ENCODE measurements around the gene CLEC4E. TPM values are rescaled to one million over a fixed set of nuclear protein-coding genes. Genes with fewer than 3 reads are reported as not detected.
"Not testable (repeated sequence)": the region's sequence is repeated elsewhere in the genome, so short reads cannot be mapped to it uniquely, and the experiment has no call there.

The CLEC4E gene, protein sequence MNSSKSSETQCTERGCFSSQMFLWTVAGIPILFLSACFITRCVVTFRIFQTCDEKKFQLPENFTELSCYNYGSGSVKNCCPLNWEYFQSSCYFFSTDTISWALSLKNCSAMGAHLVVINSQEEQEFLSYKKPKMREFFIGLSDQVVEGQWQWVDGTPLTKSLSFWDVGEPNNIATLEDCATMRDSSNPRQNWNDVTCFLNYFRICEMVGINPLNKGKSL
- not detected for polyA plus RNA-seq (2013, experiment 1 of 2; ENCODE audit: insufficient read length)
- not detected for polyA plus RNA-seq (2013, experiment 2 of 2; ENCODE audit: insufficient read length)

DNA sequence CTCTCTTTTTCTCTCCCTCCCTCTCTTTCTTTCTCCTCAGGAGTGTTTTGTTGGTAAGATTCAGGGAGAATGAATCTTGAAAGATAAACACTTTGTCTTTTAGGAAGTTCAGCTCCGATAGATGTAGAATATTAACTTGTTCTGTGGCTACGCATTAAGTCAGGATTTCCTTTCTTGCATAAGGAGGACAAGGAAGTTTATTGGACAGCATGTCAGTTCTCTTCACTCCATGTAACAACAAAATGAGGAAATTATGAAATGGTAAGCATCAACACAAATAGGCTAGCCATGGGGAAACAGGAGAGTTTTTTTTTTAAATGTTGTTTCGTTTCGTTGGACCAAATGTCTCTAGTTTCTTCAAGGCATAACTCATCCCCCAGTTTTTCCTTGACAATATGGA is at the start of gene CLEC4E:
Gene CLEC4E, minus strand, starts transcription at position 75 of the 400 bp plus-strand sequence. CDS start 108 bp downstream, outside the sequence.
- DNase-seq, result not testable (repeated sequence)

DNA sequence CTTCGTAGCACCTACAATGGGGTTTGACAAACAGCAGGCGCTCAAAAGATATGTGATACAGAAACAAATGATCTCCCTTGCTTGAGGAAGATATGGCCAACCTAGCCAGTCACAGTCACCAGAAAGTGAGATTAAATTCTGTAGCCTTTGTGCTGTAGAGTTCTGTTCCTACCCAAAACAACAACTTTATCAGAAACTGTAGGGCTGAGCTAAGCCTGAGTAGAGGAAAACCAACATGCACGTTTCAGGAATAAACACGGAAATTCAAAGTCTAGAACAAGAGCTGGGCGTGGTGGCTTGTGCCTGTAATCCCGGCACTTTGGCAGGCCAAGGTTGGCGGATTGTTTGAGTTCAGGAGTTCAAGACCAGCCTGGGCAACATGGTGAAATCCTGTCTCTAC is 49.0 kb upstream of the CLEC4E start:
- no peak for DNase-seq

DNA sequence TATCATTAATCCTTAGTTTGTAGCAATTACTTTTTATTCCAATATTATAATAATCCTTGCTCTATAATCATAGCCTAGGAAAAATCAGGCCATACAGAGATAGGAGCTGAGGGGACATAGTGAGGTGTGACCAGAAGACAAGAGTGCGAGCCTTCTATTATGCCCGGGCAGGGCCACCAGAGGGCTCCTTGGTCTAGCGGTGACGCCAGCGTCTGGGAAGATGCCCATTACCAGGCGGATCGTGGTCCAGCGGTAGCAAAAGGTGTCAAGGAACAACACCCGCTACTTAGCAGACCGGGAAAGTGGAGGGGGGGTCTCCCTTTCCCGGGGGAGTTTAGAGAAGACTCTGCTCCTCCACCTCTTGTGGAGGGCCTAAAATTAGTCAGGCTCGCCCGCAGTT is 43.8 kb upstream of the CLEC4E start:
- DNase-seq, result not testable (repeated sequence)

DNA sequence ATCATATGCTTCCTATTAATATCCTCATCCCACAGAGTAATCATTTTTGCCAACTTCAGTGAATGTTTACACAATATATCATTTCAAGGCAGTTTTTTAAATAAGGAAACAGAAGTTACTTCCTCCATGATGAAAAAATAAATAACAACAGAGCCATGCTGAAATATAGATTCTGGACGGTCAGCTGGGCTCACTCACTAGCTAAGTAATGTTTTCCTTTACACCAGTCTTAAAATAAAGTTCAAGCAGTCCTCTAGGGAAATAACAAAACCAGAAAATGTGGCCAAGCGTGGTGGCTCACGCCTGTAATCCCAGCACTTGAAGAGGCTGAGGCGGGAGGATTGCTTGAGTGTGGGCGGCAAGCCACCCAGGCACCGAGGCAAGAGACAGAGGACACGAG is 43.3 kb upstream of the CLEC4E start:
- no peak for DNase-seq

DNA sequence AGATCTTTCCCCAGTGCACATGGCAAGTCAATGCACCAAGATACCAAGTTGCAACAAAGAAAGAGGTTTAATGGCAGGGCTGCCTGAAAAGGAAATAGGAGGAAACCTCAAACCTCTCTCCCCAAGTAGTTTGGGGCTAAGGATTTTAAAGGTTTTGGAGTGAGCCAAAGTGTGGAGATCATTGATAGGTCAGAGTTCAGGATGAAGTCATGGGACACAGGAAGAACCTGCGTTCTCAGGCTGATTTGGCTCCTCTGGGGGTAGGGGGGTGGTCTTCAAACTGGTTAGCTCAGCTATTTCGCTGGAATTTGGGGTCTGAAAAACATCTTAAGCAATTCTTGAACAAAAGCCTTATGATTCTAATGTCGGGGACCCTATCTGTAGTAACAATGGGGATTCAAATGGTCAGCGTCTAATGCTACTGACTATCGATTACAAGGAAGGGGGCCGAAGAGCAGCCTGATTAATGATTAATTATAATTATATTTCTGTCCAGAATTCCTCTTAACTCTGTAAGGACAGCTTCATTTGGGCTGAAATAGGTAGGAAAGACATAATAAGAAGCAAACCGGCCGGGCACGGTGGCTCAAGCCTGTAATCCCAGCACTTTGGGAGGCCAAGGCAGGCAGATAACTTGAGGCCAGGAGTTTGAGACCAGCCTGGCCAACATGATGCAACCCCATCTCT is 40.5 kb upstream of the CLEC4E start:
- DNase-seq, result no peak

DNA sequence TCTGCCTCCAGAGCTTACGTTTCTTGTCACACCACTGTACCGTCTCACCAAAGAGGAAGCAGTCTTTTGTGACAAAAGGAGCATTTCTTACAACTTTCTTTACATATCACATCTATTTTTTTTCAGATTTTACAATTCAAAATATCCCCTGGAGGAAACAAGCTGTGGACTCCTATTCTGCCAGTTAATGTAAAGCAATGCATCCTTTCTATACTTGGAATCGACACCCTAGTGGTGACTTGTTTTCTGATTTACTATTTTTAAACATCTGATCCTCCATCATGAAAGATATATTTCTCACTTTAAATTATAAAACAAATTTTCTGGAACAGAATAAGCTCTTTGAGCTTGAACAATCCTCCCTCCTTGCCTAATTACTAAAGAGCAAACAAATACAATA is 37.2 kb upstream of the CLEC4E start:
- DNase-seq, result no peak

DNA sequence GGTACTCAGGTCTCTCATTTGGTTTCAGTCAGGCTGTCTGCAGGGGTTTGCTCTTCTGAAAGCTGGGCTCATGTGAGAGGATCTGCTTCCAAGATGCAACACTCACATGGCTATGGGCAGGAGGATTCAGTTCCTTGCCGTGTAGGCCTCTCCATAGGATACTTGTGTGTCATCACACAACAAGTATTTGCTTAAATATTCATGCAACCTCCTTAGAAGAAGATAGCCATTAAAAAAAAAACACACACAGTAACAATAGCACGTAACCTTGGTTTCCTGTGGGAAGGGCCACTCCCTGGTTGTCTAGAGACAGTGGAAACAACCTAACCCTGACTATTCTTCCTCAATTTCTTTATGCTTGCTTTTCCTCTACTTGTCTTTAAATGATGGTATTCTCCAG is 31.8 kb upstream of the CLEC4E start:
- DNase-seq, result no peak

DNA sequence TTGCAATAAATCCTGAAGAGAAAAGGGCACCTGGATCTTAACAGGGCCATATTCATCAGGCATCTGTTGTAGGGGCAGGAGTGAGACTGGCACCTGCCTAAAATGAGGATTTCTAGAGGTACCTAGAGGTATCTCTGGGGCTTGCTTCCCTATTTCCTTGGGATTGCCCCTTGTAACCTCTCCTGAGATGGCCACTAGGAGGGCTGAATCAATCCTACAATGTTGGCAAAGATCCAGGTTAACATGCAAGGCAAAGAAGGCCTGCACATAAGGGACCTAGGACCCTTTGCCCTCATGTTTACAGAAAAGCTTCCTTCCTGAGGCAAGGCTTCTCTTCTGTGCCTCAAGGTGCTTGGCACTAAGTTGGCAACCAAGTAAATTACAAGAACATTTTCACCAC is 25.8 kb upstream of the CLEC4E start:
- no peak for DNase-seq

DNA sequence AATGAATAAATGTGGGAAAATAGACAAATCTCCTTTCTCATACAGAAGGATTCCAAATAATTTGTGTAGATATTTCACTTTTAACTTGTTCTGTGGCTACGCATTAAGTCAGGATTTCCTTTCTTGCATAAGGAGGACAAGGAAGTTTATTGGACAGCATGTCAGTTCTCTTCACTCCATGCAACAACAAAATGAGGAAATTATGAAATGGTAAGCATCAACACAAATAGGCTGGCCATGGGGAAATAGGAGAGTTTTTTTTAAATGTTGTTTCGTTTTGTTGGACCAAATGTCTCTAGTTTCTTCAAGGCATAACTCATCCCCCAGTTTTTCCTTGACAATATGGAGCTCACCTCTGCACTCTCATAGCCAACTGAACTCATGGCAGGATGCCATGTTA is 25.3 kb upstream of the CLEC4E start:
- not testable (repeated sequence) for DNase-seq

DNA sequence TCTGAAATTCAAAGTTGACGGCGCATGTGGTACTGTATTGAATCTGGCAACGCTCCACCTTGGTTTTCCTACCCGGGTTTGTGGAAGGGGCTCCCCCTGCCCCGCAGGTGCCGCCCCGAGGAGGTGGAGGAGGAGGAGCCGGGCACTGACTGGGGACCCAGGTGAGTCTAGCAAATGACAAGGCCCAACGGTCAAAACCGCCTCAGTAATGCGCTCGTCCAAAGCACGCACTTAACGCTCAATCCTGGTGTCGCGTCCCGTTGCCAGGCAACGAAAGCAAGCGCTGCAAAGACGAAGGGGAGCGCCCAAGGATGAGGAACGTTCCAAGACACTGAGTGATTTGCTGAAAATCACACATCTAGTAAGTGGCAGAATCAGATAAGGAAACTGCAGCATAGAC is 24.0 kb upstream of the CLEC4E start:
- DNase-seq, result no peak

DNA sequence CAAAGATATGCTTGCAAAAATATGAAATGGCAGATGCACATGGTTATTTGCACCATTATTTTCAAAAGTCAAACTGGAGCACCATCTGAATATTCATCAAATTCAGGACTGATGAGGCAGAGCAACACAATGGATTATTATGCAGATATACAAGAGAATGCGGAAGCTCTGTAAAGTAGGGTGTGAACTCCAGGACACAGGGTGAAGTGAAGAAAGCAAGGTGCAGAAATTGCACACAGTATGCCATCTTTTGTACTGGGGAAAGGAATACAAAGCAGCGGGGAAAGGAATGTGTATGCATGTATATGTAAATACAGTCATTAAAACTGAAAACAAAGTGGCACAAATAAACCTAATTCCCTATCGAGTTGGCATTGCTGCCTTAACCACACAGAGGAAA is 22.7 kb upstream of the CLEC4E start:
- no peak for DNase-seq

DNA sequence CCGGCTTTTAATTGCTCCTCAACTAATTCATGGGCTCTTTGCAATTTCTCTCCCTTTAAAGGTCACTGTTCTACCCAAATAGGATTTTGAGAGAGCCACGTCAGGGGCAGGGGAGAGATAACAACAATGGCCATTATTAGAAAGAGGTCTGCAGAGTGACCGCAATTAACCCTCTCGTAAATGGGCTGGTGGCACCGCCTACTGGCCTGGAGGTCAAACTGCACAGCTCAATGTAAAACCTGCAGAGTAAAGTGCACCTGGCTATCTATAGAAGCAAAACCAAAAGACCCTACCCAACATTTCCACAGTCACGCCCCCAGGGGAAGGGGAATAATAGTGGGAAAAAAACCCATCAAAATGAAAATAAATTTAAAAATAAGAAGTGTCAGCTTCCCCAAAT is 21.6 kb upstream of the CLEC4E start:
- DNase-seq, result no peak

DNA sequence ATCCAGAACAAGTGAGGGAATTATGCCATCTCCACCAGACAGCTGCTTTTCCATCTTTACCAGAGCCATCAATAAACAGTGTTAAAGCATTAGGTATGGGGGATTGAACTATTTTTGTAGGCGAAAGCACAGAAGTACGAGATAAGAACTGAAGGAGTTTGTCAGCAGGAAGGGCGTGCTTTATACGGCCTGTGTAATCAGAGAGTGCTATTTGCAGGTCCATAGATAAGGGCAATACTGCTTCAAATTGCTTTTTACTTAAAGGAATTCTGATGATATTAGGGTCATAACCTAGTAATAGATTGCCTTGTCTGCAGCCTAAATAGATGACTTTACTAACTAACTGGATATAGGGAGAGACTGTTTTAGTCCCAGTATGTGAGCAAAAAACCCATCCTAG is 20.3 kb upstream of the CLEC4E start:
- no peak for DNase-seq

DNA sequence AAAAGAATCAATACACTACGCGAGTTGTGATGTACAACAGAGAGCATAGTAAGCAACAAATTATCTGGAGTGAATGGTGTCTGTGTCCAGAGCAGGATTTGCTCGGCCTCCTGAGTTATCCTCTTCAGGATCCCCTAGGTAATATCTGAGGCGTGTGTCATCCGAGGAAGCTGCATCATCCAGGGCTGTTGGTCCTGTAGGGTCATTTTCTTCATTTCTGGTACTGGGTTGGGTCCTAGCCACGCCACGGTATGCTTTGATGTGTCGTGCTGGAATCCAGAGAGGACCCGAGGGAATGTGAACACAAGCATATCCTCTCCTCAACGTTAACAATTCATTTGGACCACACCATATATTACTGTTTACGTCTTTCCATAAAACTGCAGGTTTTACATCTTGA is 19.0 kb upstream of the CLEC4E start:
- DNase-seq, result peak; percentile 34

DNA sequence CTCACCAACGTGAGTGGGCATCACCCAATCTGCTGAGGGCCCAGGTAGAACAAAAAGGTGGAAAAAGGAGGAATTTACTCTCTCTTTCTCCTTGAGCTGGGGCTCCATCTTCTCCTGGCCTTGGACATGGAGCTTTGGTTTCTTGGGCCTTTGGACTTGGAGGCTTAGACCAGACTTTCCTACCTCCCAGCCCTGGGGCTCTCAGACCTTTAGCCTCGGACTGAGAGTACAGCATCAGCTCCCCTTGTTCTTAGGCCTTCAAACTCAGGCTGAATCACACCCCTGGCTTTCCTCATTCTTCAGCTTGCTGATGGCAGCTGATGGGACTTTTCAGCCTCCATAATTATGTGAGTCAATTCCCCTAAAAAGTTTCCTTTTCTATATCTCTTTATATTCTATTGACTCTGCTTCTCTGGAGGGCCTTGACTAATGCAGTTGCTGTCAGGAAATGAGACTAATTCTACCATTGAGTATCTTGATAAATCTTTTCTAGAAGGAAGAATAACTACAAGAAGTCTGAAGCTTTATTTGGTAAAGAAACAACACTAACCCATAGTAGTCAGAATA is 15.9 kb upstream of the CLEC4E start:
- DNase-seq, result no peak

DNA sequence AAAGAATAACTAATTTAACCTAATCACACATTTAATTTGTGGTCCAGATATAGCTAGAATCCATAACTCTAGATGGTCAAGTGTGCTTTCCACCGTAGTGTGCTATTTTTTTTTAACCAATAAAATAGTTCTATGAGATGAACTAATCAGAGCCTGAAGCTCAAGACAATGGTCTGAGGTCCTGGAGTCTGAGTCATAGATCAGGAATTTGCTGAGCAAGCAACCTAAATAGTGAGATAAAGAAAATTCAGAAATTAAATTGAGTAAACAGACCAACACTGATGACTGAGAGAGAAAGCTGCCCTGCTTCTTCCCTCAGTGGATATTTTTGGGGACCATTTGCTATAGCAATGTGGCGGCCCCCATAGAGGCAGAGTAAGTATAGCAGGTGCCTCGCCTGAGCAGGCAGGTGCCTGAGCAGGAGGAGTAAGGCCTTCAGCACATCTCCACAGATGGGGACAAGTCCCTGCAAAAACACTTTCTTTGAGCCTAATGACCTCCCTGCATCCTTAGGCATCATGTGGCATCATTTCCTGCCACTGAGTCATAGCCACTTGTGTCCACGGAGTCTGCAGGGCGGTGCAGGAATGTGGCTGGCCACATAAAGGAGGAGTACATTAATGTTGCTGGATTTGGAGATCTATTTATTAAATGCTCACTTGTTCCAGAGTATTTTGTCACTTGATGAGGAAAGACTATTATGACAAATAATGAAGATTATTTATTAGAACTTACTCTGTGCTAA is 13.9 kb upstream of the CLEC4E start:
- DNase-seq, result peak; percentile 26

DNA sequence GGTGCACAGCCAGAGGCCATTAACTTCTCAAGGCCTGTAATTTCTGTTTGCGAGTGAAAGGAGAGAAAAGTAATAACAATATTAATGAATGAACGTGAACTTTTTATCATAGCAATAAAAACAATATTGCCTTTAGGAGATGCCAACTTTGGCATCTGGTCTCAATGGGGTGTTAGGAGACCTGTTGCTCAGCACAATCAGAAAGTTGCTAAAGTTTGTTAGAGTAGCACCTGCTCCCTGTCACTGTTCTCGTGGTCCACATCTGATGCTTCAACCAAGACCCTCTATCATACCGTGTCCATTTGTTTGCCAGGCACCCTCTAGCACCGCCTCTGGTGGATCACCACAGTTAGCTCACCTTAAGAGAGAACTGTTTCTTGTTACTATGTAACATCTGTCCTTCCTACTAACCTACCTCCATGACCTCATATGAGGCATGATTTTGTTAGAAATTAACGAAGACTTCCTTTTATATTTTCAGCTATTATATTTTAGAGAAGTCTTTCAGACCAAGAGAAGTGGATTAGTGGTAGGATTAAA is 12.5 kb upstream of the CLEC4E start:
- DNase-seq, result no peak

DNA sequence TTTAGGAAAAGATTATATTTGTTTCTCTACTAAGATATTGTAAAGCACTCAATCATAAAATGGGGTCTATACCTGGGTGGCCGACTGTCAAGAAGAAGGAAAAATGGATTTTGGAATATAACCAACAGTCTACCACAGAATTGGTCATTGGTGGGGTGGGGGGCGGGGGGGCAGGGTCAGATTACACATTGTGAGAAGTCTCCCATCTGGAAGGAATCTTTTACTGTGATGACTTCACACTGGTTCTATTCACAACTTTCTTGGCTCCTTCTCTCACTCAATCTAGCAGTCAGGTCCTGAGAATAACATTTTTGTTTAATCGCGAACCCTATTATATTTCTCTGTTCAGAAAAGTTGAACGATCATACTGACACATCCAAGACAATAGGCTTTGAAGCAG is 8.7 kb upstream of the CLEC4E start:
- DNase-seq, result peak; percentile 47

DNA sequence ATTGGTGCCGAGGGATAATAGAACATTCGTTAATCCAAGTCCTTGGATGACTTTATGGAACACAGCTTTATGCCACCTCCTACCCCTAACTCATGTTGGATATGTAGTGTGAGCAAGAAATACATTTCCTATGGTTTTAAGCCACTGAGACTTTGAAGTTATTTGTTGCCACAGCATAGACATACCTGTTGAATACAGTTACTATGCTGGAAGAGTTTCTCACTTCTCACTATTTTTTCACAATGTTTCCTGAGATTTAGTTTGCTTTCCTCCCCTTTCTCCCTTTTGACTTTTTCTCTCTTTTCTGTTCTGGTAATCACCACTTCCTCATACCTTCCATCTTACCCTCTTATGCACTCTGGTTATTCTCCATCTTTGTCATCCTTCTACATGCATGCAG is 7.5 kb upstream of the CLEC4E start:
- no peak for DNase-seq

DNA sequence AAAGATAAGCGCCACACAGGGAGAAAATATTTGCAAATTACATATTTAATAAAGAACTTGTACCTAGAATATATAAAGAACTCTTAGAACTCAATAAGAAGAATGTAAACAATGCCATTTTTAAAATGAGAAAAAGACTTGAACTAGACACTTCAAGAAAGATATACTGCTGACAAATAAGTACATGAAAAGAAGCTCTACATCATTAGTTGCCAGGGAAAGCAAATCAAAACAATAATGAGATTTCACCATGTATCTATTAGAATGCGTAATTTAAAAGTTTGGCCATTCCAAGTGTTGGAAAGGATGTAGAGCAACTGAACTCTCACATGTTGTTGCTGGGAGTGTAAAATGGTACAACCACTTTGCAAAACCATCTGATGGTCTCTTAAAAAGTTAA is 6.9 kb upstream of the CLEC4E start:
- no peak for DNase-seq

DNA sequence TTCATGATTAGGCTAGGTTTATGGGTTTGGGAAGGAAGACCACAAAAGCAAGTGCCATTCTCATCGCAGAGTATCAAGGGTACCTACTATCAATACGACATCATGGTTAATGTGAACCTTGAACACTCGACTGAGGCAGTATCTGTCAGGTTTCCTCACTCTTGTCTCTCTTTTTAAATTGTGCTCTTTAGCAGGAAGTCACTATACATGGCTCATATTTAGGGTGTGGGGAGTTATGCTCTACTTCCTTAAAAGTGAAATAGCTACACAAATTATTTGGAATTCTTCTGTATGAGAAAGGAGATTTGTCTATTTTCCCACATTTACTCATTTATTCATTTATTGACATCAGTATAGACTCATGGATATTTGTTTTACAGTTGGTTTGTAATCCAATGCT is 5.9 kb upstream of the CLEC4E start:
- no peak for DNase-seq

DNA sequence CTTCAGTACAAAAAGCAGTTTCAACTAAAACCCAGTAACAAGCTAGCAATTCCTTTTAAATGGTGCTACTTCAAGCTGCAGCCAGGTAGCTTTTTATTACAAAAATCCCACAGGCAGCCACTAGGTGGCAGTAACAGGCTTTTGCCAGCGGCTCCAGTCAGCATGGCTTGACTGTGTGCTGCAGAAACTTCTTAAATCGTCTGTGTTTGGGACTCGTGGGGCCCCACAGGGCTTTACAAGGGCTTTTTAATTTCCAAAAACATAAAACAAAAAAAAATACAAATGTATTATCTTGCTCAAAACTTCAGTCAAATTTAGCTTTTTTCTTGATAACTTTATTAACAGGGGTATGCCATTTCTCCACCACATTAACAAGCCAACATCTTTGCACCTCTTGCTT is 3.6 kb upstream of the CLEC4E start:
- peak; percentile 58 for DNase-seq

DNA sequence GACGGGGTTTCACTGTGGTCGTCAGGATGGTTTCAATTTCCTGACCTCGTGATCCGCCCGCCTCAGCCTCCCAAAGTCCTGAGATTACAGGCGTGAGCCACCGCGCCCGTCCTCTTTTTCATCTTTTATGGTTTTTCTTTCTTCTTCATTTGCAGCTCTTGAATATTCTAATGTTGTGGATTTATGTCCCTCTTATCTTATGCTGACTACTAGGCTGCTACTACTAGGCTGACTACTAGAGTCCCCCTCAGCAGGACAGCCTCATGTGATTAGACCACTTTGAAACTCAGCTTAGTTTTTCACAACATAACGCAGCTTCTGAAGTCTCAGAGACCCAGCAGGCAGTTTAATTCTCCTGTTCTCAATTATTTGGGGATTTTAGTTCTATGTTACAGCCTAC is 857 bp upstream of the CLEC4E start:
- DNase-seq, result no peak

All from fibroblast of skin of abdomen (primary cell).